Measurements from ENCODE around the gene CNNM1.

Gene CNNM1

DNA sequence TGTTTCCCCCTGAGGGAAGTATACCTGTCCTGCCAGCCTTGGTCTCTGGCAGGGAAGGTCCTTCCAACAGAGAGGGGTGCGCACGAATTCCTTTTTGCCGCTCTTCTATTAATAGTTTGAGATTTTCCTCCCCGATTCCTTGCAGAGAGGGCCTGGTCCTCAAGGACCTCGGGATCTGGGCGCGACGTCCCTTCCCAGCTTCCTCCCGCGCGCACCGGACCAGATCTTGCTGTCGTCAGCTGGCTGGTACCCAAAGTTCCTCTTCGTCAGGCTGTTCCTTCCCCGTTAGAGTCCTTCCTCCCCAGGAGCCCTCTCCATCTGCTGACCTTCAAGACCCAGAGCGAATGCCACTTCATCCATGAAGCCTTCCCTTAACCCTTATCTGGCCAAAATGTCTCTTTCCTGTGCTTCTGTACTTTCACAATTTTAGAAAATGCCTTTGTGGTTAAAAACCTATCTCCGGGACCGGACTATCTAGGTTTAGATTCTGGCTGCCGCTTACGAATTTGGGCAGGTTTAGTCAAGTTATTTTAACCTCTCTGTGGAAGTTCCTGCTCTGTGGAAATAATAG is 102.1 kb downstream of the CNNM1 start:
- Histone ChIP-seq H3K4me1 (peaks cover 8% of the 10 kb centered on the region), H3K4me2 (ENCODE audit: low read length) (peak overlapping the region; percentile 68), H3K36me3 (ENCODE audit: control insufficient read depth, insufficient read depth, low read length) (no peaks in the 10 kb centered on the region), H3K4me3 (ENCODE audit: low read depth, low read length) (peak overlapping the region; percentile 94), H3K79me2 (peaks cover 19% of the 10 kb centered on the region), H3K27ac (peak overlapping the region; percentile 96), H3K27me3 (ENCODE audit: control insufficient read depth, insufficient read depth, low read length) (no peaks in the 10 kb centered on the region), H3K9ac (peak overlapping the region; percentile 48), H2AFZ (peak overlapping the region; percentile 84), H3K9me3 (ENCODE audit: control insufficient read depth, low read length) (no peaks in the 10 kb centered on the region)
- TF ChIP-seq CTCF (IDR thresholded peaks at IDR 0.05): no peak

- Histone ChIP-seq H3K36me3 (ENCODE audit: control insufficient read depth, insufficient read depth, low read length) (no peaks in the 10 kb centered on the region), H3K79me2 (peaks cover 19% of the 10 kb centered on the region), H3K4me2 (ENCODE audit: low read length) (peak overlapping the region; percentile 68), H3K4me1 (peaks cover 14% of the 10 kb centered on the region), H3K4me3 (ENCODE audit: low read depth, low read length) (peak overlapping the region; percentile 94), H3K9ac (no peak overlapping the region), H2AFZ (no peak overlapping the region), H3K27me3 (ENCODE audit: control insufficient read depth, insufficient read depth, low read length) (no peaks in the 10 kb centered on the region), H3K9me3 (ENCODE audit: control insufficient read depth, low read length) (no peaks in the 10 kb centered on the region), H3K27ac (no peak overlapping the region)
- TF ChIP-seq CTCF (IDR thresholded peaks at IDR 0.05): no peak
Observed at GRCh38 chr10:99432047-99432446, 102.9 kb downstream of the CNNM1 start.

DNA sequence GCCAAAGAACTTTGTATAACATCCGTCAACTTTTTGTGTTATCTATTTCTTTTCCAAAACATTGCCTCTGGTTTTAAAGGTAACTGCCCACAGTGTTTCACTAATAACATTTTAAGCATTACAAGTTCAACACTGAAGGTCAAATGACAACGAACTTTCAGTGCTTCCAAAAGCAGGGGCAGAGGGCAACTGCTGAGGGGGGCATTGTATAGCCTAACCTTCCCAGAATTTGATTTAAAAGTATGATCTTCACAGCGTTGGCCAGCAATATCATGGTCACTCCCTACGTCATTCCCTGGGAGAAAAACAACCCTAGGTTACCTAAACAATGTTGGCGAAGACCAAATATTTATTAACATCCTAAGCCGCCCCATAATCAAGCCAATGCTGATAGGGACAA is 103.7 kb downstream of the CNNM1 start:
- H3K4me1 ChIP-seq: peaks cover 14% of the 10 kb centered on the region
- TF ChIP-seq CTCF (IDR thresholded peaks at IDR 0.05): no peak
- no peaks in the 10 kb centered on the region for H3K27me3 ChIP-seq (ENCODE audit: control insufficient read depth, insufficient read depth, low read length)
- H3K27ac ChIP-seq: no peak overlapping the region
- H3K9ac ChIP-seq: no peak overlapping the region
- no peaks in the 10 kb centered on the region for H3K9me3 ChIP-seq (ENCODE audit: control insufficient read depth, low read length)
- no peak overlapping the region for H3K4me2 ChIP-seq (ENCODE audit: low read length)
- peaks cover 19% of the 10 kb centered on the region for H3K79me2 ChIP-seq
- H3K4me3 ChIP-seq (ENCODE audit: low read depth, low read length): no peak overlapping the region
- H2AFZ ChIP-seq: no peak overlapping the region
- H3K36me3 ChIP-seq (ENCODE audit: control insufficient read depth, insufficient read depth, low read length): no peaks in the 10 kb centered on the region

DNA sequence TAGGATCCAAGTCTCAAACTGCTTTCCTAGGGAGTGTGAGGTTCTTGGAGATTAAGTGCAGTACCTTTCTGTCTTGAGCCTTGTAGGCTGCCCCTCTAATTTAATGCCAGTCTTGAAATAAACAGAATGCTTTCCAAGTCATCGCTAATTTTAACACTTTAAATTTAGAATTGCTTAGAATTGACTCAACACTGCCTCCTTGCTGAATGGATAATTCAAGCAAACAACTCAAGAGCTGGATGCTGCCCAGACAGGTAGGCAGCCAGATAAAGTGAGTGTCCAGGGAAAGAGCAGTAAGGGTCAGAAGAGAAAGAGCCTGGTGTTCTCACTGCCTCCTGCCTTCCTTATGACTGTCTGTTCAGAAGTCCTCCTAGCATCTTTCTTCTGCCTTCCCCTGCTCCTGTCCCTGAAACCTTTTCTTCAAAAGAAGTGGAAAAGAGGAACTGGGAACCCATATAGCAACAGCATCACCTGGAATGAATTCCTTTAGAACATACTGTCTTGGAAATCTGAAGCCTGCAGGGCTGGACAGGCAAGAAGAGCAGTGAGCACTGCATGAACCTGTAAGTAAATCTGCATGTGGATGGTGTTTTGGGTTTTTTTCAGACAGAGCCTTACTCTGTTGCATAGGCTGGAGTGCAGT is 104.3 kb downstream of the CNNM1 start:
- H3K4me2 ChIP-seq (ENCODE audit: low read length): no peak overlapping the region
- H3K9me3 ChIP-seq (ENCODE audit: control insufficient read depth, low read length): no peaks in the 10 kb centered on the region
- no peaks in the 10 kb centered on the region for H3K27me3 ChIP-seq (ENCODE audit: control insufficient read depth, insufficient read depth, low read length)
- peaks cover 14% of the 10 kb centered on the region for H3K4me1 ChIP-seq
- TF ChIP-seq CTCF (IDR thresholded peaks at IDR 0.05): no peak
- no peak overlapping the region for H3K27ac ChIP-seq
- H3K36me3 ChIP-seq (ENCODE audit: control insufficient read depth, insufficient read depth, low read length): no peaks in the 10 kb centered on the region
- no peak overlapping the region for H3K4me3 ChIP-seq (ENCODE audit: low read depth, low read length)
- H2AFZ ChIP-seq: no peak overlapping the region
- H3K9ac ChIP-seq: no peak overlapping the region
- H3K79me2 ChIP-seq: peaks cover 19% of the 10 kb centered on the region
